Measurements from ENCODE around the gene C19orf38. TPM values are rescaled to one million over a fixed set of nuclear protein-coding genes. Genes with fewer than 3 reads are reported as not detected.
"Not testable (repeated sequence)": the region's sequence is repeated elsewhere in the genome, so short reads cannot be mapped to it uniquely, and the experiment has no call there.

Gene C19orf38
- total and polyA plus RNA-seq, 4 donors, result 0.97 to 3.9 (median 1.5) TPM

- no peak for TF ChIP-seq ZBTB33 (IDR thresholded peaks at IDR 0.05)
Measured at GRCh38 chr19:10855879-10856522, 7.8 kb downstream of the C19orf38 start (continued).

GRCh38 chr19:10856899-10857298, 8.7 kb downstream of the C19orf38 start:
- H3K4me3 ChIP-seq (ENCODE audit: low read depth in 1 of 3, low read length in 3 of 3); H3K27me3 ChIP-seq (ENCODE audit: control insufficient read depth in 4 of 4, insufficient read depth in 4 of 4, low read length in 3 of 4); H3K27ac ChIP-seq (ENCODE audit: low read depth in 1 of 2, low read length in 2 of 2); H3K9me3 ChIP-seq (ENCODE audit: control insufficient read depth in 4 of 4, low read length in 3 of 4); H3K9ac ChIP-seq (ENCODE audit: low read depth in 1 of 2, low read length in 2 of 2); H3K4me1 ChIP-seq (ENCODE audit: control insufficient read depth in 4 of 4, insufficient read depth in 4 of 4, low read length in 3 of 4); DNase-seq (ENCODE audit: low spot score); H3K36me3 ChIP-seq (ENCODE audit: control insufficient read depth in 4 of 4, insufficient read depth in 3 of 4, low read depth in 1 of 4, low read length in 3 of 4): not testable (repeated sequence)
- 100% methylated on average over 1 of the region's 1 CpG for WGBS

GRCh38 chr19:10858204-10858828, 10.1 kb downstream of the C19orf38 start:
- no peaks in the 10 kb centered on the region for H3K4me1 ChIP-seq (ENCODE audit: control insufficient read depth in 4 of 4, insufficient read depth in 4 of 4, low read length in 3 of 4)
- 62% methylated on average over 4 of the region's 4 CpGs for WGBS
- H3K9ac ChIP-seq (ENCODE audit: low read depth in 1 of 2, low read length in 2 of 2), result no peak overlapping the region
- no peak overlapping the region for H3K4me3 ChIP-seq (ENCODE audit: low read depth in 1 of 3, low read length in 3 of 3)
- H3K9me3 ChIP-seq (ENCODE audit: control insufficient read depth in 4 of 4, low read length in 3 of 4), result no peaks in the 10 kb centered on the region
- no peak for DNase-seq (ENCODE audit: low spot score)
- no peak overlapping the region for H3K27ac ChIP-seq (ENCODE audit: low read depth in 1 of 2, low read length in 2 of 2)
- no peaks in the 10 kb centered on the region for H3K27me3 ChIP-seq (ENCODE audit: control insufficient read depth in 4 of 4, insufficient read depth in 4 of 4, low read length in 3 of 4)
- H3K36me3 ChIP-seq (ENCODE audit: control insufficient read depth in 4 of 4, insufficient read depth in 3 of 4, low read depth in 1 of 4, low read length in 3 of 4), result no peaks in the 10 kb centered on the region
- TF ChIP-seq EGR1 (IDR thresholded peaks at IDR 0.05; ENCODE audit: low read depth in 2 of 2) (no peak), CTCF (IDR thresholded peaks at IDR 0.05; ENCODE audit: low read depth, low read length, missing input control) (peak; percentile 31), HNF4A (conservative IDR thresholded peaks at IDR 0.05) (no peak), RAD21 (IDR thresholded peaks at IDR 0.05) (peak in 1 of 2 donors; percentile 26), SP1 (IDR thresholded peaks at IDR 0.05) (no peak), GABPA (IDR thresholded peaks at IDR 0.05 in 1 of 2, conservative IDR thresholded peaks at IDR 0.05 in 1 of 2) (no peak), ZBTB33 (IDR thresholded peaks at IDR 0.05) (no peak), RXRA (IDR thresholded peaks at IDR 0.05) (no peak), HNF4G (IDR thresholded peaks at IDR 0.05) (no peak)
